ENCODE data around the gene MRNIP.
"Not testable (repeated sequence)": the region's sequence is repeated elsewhere in the genome, so short reads cannot be mapped to it uniquely, and the experiment has no call there.

The MRNIP gene

DNA sequence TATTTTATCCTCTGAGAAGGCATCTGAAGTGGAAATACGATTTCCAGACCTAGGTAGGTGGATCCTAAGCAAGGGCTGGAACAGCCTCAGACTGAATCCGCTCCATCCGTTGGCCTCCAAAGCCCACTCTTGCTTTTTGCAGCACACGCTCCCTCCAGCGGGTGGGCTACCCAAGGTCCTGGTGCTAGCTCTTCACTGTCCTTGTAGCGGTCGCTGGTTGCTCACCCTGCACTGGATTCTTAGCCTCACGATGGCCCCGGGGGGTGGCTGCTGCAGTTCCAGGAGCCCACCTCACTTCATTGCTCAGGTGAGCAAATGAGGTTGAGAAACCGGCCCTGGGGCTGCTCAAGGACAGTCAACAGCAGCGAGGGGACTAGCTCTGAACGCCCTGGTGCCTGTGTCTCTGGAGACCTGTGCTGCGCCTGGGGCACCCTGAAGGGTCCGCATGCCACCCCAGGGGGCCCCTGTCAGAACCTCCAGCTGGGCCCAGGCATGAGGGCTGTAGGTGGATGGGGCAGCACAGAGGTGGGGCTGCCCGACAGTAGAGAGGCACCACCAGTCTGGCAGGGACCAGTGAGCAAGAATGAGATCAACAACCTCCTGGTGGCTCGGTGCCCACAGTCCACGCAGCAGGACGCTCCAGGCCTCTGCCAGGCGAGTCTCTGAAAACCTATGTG, 56.3 kb downstream of the MRNIP start:
- DNase-seq: no peak

DNA sequence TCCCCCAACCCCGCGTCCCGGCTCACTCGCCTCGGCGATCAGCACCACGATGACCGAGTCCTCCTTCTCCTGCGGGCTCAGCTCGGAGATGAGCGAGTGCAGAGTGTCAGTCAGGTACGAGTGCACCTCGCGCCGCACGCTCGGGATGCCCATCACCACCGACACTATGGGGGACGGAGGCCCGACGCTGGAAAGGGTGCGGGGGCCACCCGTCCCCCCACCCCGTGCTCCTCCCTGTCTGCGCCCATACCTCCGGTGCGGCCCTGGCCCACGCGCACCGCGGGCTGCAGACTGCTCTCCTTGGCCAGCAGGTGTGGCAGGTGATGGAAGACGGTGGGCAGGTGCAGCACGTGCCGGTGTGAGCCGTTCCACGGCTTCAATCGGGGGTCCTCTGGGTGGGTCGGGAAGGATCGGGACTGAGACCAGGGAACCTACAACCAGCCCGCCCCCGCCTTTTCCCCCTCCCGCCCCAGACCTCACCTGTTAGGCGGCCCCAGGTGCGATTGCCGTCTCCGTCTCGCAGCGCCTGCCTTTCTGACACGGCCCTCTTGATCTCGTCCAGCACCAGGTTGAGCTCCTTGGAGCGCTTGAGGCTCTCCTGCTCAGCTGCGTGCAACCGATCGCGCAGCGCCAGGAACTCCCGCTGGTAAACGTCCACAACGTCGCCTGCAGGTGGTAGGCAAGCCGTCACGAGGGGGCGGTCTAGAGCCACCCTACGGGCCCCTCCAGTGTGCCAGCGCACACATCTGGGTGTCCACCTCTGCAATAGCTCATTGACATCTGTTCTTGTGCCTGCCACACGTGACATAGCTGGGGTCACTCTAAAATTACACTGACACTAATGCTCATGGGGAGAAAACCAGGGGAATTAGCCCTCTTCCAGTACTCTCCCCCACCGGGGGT, 57.1 kb downstream of the MRNIP start:
- peak; percentile 86 to 88 for DNase-seq

DNA sequence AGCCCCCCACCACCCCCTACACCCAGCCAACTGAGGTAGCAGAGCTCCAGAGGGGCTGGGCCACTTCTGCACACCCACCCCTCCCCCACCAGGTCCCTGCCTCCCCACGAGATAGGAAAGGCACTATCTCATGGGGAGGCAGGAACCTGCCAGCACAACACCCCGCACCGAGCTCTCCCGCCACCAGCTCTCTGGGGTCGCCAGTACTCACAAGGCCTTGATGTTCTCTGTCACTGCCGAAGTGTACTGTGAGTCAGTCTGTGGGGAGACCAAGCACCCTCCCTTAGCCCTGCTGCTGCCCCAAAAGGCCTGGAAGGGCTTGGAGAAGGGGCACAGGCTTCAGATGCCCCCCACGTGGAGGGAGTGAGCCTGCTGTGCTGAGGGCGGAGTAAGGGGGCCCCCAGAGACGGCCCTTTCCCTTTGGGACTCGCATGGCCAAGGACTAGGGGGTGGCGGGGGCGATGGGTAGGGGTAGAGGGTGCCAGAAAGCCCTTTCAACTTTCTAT, 57.9 kb downstream of the MRNIP start:
- DNase-seq: no peak

DNA sequence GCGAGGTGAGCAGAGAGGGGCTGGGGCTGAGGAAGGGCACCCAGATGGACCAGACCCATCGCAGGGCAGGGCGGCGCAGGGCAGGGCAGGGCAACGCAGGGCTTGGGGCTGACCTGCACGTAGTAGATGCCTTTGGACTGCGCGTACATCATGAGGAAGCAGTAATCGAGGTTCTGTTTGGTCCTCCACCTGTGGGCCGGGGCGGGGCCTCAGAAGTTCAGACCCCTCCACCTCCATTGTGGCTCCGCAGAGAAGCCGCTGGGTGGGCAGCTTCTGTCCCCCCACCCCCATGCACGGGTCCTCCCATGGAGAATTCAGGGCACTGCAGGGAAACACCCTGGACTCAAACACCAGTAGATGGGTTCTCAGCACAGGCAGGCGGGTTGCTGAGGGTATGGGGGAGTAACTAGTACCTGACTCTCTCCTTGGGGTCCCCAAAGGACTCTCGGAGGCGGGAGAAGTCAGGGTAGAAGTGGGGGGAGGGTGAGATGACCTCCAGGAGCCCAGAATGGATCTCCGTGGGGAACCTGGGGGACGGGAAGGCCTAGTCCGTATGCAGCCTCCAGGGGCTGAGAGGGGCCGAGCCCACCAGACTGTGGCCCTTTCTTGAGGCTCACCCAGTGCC, 58.4 kb downstream of the MRNIP start:
- no peak for DNase-seq

DNA sequence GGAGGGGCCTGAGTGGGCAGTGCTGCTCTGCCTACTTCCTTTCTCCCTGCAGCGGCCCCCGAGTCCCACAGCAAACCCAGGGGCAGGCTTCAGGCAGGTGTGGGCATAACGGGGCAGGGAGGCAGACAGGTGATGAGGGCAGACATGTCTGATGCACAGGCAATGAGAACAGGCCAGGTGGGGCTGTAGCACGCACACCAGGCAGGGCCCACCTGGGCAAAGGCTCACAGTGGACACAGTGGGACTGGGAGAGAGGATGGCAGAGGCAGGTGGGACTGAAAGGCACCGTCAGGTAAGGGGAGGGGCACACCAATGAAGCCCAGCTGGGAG, 59.0 kb downstream of the MRNIP start:
- no peak for DNase-seq

DNA sequence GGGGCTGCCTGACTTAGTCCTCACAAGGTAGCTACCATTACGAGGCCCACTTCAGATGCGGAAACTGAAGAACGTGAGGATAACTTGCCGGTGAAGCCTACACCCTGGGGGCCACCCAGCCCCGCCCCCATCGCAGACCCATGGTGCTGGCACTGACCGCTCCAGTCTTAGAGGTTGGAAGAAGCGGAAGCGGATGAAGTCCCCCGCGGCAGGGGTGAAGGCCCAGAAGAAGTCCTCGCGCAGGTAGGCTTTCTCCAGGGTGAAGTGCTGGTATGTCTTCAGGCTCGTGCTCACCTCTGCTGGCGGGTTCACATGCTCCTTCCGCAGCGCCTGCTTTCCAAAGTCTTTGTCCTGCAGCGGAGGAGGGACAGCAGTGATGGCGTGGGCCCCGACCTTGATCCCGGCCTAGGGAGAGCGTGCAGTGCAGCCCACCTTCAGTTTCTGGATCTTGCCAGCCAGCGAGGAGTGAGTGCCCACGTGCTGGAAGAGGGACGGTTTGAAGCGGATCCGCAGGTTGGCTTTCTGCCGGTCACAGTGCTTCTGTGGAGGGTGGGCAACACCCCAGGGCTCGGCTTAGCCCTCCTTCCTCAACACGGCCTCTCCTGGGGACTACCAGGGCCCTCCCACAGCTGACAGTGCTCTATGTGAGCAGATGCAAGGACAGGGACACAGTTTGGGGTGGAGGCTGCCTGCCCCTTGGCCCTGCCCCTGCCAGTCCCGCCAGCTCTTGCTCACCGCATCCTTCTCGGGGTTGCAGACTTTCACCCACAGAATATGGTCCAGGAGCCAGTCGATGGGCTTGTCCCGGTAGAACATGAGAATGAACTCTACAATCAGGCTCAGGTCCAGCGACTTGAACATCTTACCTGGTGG, 59.6 kb downstream of the MRNIP start:
- DNase-seq: no peak

DNA sequence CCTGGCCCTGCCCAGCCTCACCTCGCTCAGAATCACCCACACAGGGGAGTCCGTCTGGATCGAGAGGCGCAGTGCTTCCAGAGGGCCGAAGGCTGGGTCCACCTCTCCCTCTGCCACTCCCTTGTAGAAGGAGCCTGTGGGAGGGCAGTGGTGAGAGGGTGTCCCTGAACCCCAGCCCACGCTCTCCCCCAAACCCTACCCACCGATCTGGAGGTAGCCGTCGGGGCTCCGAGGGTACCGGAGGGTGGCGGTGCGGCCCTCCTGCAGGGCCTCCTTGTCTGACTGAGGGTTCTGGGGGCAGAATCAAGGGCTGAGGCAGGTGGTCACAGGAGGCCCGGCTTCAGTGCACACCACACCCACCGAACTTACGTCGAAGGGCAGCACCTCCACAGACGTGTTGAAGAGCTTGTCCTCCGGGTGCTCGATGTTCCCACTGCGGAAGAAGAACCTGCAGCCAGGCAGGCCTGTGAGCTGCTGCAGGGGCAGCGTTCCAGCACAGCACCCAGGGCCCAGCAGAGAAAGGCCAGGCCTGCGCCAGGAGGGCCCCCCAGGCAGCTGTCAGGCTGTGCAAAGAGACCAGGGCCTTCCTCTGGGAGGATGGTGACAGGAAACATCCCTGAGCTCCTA, 60.4 kb downstream of the MRNIP start:
- DNase-seq: no peak

DNA sequence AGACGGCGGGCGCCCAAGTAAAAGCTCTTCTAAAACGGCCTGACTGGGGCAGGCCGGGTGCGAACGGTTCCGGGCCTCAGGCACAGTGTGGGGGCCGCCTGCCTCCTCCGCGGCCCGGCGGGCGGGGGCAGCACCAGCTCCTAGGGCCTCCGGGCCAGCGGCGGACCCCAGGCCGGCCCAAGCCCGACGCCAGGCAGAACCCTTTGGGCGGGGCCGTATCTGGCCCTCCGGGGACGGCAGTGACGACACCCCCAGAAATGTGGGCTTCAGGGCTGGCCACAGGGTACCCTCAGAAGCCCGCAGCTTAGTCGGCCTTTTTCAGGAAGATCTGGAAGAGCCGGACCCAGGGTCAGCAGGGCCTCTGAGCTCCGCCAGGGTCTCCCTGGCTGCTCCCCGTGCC, 60.9 kb downstream of the MRNIP start:
- DNase-seq: no peak

DNA sequence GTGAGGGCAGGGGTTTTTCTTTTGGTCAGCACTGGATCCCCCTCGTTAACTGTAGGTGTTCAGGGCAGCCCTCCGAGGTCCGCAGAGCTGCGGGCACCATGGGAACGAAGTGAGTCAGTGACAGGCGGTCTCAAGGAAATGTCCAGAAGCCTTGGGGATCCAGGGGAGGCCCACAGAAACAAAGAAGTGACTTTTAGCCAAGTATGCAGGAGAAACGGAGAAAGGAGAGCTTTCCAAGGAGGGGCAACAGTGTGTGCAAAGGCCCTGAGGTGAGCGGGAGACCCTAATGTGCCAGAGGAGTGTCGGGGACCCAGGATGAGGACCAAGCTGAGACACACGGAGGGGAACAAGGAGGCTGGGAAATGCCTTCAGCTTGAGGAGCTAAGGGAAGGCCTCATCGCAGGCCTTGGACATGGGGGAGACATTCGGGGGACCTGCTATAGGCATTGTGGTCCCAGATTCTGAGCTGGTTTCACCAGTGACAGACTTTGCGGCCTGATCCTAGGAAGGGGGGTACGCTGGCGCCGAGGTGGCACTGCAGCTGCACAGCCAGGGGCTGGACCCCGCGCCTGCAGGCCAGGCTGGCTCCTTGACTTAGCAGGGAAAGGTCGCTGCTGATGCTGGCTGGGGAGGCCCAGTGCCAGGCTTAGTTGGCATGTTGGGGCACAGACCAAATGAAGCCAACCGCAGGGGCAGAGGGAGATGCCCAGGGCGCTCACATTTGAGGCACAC, 61.6 kb downstream of the MRNIP start:
- no peak for DNase-seq

DNA sequence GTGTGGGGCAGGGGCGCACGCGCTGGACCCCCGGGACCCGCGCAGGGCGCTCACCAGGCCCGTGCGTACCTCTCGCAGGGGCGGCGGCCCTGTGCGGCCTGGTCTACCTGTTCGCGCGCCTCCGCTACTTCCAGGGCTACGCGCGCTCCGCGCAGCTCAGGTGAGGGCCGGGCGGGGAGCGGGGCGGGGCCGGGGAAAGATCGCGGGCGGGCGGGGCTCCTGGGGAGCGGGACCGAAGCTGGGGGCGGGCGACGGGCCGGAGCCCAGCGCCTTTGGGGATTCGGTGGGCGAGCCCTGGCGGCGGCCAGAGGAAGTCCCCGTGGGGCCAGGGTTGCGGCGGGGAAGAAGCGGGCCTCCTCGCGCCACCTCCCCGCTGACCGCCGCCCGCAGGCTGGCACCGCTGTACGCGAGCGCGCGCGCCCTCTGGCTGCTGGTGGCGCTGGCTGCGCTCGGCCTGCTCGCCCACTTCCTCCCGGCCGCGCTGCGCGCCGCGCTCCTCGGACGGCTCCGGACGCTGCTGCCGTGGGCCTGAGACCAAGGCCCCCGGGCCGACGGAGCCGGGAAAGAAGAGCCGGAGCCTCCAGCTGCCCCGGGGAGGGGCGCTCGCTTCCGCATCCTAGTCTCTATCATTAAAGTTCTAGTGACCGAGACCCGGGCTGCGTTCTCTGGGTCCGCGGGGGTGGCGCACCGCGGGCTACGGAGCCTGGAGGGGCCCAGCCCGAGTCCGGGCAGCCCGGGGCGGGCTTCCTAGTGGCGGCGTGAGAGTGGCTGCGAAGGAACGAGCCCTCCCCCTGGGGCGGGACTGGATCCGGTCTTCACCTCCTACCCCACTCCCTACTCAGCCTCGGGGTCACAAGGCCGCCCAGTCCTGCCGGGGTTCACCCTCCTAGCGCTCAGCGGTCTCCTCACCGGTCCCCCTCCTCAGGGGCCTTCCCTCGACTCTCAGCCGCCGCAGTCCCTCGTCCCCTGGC, 62.5 kb downstream of the MRNIP start:
- peak; percentile 62 to 67 for DNase-seq

DNA sequence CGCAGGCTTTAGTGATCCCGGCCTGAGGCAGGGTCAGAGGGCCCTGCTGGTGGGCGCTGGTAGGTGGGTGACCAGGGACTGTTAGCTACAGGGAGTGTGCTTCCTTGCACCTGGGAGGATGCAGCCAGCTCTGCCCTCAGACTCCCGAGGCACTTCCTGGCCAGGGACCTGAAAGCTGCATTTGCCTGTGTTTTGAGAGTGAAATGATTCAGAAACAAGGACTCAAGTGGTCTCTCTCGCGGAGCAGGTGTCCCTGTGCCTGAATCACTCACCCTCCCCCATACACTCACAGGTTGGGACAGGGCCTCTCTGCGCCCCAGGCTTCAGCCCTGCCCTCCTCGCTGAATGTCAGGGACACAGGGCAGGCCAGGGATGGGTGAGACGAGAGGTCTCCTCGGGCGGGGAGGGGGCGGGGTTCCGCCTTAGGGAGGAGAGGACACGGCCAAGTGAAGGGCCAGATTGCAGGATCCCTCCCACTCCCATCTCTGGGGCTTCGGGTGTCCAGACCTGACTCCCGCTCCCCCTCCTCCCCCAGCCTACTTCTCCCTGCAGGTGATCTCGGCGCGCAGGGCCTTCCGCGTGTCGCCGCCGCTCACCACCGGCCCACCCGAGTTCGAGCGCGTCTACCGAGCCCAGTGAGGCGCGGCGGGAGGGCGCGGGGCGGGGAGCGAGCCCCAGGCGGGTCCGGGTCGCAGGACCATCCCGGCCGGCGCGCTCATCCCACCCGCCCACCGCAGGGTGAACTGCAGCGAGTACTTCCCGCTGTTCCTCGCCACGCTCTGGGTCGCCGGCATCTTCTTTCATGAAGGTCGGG, 63.4 kb downstream of the MRNIP start:
- DNase-seq: no peak

DNA sequence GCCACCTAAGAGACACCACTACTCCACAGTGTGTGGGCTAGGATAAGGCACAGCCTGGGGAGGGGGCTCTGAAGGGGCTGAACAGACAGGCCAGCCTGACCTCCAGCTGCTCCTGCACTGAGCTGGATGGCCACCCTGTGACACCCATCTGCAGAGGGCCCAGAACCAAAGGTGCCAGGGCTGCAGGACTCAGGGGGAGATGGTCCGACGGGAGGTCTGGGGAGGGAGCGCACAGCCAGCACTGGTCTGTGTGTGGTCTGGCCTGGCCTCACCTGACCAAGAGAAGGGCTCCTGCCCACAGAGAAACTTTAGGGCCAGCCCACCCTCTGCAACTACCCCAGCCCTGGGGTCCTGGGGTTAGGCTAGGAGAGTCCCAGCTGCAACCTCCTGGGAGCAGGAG, 64.0 kb downstream of the MRNIP start:
- DNase-seq: no peak

DNA sequence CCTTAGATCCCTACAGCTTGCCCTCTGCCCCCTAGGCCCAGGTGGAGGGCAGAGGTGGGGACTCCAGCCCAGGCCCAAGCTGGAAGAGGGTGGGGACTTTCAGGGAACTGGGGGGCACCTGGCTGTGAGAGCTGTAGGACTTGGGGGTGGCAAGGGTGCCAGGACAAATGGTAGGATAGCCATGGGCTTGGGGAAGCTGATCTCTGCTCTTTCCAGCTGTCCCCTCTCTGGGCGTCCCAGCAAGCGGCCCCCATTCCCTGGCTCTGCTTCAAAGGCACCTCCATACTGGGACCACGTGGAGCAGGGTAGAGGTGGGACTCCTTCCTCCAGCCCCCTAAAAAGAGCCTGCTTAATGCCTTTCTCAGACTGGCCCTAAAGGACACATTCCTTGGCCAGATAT, 64.4 kb downstream of the MRNIP start:
- DNase-seq: no peak

DNA sequence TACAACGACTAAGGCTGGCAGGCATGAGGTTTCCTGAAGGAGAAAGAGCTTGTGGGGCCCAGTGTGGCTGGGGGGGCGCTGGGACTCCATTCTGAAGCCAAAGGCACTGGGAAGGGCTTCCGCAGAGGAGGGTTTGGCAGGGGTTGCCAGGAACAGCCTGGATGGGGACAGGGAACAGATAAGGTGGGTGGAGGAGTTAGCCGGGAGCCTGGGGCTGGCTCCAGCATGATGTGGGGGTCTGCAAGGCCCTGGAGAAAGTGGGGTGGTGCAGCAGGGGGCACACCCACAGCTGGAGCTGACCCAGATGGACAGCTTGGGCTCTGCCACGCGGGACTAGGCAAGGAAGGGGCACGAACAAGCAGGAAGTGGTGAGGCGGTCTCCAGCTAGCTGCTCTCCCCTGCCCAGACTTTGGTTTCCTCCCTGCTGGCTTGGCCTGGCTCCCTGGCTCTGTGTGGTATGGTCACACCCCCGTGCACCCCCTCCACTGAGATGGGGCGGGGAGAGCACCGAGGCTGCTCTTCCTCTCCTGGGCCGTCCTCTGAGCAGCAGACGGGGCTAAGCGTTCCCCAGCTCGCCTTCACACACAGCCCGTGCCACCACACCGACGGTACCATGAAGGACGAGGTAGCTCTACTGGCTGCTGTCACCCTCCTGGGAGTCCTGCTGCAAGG, 65.0 kb downstream of the MRNIP start, which contains the start of gene LTC4S:
TSS of gene LTC4S (plus strand) at position 519 of the 672 bp plus-strand sequence. CDS start at position 614, 95 bp downstream.
- peak in 1 of 2 experiments; percentile 31 for DNase-seq

DNA sequence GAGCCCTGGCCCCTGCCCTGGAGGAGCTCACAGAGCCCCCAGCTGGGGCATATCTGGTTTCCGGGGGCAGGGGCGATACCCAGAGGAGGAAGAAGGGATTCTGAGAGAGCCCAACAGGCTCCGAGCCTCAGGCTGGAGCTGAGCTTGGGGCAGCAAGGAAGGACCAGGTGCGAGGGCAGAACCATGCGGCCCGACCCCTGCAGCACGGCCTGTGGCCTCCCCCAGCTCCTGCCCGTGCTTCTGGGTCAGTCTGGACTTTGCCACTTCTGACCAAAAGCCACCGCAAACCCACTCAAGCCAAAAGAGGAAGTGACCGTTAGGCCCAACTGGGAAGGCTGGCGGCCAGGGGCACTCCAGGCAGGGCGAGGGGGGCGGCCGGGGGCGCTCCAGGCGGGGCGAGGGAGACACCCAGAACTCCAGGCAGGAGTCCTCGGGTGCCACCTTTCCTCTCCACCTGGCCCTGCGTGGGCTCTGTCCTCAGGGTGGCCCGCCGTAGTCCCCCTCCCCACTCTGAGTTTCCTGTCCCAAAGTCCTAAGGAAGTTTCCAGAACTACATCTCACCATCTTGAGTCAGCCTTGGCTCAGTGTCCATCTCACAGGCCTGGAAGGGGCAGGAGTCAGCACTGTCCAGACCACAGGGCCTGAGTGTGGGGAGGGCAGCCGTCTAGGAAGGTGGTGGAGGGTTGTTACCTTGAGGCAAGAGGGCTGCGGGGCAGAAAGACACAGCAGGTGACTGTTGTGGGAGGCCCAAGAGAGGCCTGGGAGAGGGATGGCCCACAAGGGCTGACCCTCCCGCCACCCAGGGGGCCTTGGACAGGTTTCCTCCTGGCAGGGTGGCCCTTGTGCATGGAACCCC, 65.8 kb downstream of the MRNIP start:
- no peak for DNase-seq

DNA sequence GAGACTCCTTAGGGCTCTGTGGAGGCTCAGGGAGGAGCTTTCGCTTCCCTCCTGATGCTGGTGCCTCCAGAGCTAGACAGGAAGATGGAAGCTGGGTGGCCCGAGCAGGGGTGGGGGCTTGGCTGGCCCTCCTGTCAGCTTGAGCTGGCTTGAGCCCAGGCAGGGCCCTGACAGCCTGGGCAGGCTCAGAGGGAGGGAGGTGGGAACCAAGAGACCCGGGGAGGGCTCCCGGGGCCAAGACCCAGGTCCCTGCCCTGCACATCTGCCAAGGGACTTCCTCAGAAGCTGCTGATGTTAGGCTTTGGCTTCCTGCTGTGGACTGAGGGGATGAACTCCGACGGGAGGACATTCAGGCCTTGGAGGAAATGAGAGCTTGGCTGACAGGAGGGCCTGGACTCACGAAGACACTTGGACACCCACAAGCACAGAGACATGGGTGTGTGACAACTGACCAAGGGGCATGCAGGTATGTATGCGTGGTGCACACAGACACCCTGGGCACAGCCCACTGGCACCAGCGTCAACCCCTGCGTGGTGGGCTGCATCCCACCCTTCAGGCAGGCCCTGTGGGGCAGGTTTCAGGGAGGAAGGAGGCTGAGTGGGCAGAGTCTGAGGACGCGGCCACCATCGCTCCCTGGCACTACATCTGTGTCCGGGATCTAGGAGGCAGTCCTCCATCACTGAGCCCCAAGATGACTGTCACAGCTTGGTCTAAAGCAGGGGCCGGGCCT, 66.6 kb downstream of the MRNIP start:
- DNase-seq: no peak

DNA sequence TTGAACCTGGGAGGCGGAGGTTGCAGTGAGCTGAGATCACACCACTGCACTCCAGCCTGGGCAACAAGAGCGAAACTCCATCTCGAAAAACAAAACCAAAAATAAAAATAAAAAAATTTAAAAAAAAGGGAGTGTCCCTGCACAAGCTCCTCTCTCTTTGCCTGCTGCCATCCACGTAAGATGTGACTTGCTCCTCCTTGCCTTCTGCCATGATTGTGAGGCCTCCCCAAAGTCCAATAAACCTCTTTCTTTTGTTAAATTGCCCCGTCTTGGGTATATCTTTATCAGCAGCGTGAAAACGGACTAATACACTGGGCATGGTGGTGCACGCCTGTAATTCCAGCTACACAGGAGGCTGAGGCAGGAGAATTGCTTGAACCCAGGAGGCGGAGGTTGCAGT, 69.3 kb downstream of the MRNIP start:
- DNase-seq: not testable (repeated sequence)
